GM21423 (cell line): ENCODE results near the gene RIN3.
"Not testable (repeated sequence)": the region's sequence is repeated elsewhere in the genome, so short reads cannot be mapped to it uniquely, and the experiment has no call there.

Source experiments
- ATAC-seq: cut with Tn5 transposase; IDR thresholded peaks from one replicate; pipeline ENCODE4 v1.9.1; 2021; ENCODE audit warnings: mild to moderate bottlenecking, moderate library complexity; ENCODE audit not compliant: unreplicated experiment

RIN3 gene

GRCh38 chr14:92704821-92705220 lies 191.2 kb downstream of the RIN3 start:
- ATAC-seq, result no peak

GRCh38 chr14:92706386-92706785 lies 192.8 kb downstream of the RIN3 start:
- no peak for ATAC-seq

DNA sequence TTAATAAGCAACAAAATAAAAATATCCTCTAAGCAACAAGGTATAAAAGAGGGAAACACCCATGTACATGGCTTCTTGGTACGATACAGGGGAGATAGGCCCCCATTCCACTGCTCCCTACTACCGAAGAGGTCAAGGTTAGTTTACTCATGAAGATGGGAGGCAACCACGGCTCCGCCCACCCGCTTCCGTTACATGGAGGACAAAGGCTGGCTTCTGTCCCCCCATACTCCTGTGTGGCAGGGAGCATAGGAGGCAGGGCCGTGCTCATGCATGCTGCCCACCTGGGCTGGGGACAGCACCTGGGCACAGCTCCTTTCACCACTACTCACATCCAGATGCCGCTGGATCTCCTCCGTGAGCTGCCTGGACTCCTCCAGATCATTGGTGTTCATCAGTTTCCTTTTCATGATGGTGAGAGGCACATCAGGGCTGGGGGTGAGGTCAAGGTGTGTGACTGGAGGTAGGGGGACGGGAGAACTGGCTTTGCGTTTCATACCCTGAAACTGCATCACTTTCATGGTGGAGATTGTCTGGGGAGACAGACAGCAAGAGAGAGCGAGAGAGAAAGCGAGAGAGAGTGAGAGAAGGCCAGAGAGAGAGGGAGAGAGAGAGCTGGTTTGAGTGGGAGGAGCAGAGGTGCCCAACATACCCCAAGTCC lies 195.9 kb downstream of the RIN3 start:
- ATAC-seq, result no peak

GRCh38 chr14:92710001-92710341 lies 196.4 kb downstream of the RIN3 start:
- ATAC-seq, result no peak

DNA sequence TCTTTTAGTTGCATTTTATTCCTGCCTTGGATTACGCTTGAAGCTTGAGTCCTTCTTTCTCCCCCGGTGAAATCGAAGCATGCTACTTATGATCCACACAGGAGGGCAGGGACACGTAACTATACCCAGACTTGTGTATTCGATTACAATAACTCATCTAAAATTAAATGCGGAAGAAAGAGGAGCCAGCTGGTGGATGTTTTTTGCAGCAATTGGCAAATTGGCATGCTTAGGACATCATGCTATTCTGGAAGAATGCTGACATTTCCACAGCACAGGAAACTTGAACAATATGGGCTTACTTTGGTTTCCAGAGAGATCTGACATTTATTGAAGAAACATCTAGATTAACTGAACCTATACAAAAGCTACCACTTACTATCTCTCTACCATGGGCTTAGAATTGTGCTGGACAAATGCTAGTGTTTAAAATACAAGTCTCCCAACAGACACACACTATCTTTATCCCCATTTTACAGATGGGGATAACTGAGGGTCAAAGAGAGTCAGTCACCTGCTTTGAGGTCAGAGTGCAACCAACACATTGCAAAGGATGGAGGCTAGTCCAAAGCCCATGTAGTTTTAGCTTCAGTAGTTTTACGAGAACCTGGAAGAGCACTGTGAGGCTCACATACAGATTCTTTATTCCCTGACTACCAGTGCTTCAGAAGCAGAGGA lies 198.5 kb downstream of the RIN3 start:
- ATAC-seq, result no peak

DNA sequence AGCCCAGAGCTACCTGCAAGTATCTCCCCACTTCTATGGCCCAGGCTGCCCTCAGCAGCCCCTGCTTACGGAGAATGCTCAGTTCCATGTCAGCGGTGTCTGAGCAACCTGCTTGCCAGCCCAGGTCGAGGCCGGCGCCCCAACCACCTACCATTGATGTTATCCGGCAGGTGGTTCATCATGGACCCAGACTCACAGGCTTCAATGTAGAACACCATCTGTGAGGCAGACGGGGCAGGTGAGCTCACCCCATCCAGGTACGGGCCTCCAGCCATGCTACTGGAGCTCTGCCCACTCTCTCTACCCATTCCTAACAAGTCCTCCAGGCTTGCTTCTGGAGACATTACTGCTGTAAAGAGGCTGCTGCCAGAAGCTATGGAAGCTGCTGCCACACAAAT lies 199.1 kb downstream of the RIN3 start:
- no peak for ATAC-seq

DNA sequence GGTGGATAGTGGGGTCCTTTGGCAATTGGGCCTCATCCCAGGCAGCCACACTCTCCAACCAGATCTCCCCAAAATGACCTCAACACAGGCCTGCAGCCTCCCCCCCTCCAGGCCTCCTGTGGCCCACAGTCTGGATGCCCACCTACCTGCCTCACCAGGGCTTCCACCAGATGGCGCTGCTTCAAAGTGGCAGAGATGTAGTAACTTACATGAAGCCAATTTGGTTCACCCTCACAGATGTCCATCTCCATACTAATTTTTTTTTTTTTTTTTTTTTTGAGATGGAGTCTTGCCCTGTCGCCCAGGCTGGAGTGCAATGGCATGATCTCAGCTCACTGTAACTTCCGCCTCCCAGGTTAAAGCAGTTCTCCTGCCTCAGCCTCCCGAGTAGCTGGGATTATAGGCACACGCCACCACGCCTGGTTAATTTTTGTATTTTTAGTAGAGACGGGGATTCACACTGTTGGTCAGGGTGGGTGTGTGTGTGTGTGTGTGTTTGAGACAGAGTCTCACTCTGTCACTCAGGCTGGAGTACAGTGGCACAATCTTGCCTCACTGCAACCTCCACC lies 201.2 kb downstream of the RIN3 start:
- not testable (repeated sequence) for ATAC-seq

DNA sequence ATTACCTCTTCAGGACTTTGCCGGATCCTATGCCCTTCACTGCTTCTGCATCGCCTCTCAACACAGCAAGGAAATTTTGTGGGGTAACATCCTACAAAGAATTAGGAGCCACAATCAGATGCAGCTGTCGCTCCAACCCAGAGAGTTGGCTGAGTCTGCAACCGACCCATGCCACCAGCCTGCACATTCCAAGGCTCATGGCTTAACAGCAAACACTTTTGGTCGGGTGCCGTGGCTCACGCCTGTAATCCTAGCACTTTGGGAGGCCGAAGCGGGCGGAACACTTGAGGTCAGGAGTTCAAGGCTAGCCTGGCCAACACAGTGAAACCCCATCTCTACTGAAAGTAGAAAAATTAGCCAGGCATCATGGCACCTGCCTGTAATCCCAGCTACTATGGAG lies 202.6 kb downstream of the RIN3 start:
- ATAC-seq, result no peak

DNA sequence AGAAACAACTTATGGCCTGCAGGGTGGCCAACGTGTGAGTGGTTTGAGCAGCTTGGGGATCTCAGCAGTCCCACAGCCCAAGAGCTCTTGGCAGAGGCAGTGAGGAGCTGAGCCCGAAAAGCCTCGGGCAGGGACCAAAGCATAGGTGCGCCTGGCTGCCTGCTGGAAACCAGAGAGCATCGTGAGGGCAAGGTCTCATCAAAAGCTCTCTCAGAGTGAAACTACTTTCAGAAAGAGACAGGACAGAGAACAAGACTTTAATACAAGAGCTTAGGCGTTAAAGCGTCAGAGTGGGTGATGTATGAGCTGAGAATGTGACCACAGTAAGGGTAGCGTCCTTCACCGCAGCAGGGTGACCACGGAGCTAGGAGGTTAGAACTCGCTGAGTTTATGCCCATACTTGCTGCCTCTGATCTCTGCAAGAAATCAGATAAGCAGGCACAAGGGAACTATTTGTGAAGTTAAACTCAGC lies 204.0 kb downstream of the RIN3 start:
- no peak for ATAC-seq

DNA sequence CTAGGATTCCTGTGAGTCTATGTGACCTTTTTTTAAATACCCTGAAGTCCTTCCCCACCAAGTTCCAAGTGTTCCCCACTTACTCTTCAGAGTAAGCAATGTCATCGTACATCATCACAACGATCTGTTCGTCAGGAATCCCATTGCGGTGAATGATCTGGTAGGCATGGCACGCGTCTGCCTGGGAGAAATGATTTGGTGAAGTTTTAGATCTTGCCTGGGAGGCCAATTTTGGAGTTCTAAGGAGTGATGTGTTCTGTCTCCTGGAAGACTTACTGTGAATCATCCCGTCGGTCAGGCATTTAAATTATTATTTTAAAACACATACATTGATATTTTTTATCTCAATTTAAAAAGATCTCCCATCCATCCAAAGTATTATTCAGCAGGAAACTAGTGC lies 205.1 kb downstream of the RIN3 start:
- ATAC-seq, result no peak

DNA sequence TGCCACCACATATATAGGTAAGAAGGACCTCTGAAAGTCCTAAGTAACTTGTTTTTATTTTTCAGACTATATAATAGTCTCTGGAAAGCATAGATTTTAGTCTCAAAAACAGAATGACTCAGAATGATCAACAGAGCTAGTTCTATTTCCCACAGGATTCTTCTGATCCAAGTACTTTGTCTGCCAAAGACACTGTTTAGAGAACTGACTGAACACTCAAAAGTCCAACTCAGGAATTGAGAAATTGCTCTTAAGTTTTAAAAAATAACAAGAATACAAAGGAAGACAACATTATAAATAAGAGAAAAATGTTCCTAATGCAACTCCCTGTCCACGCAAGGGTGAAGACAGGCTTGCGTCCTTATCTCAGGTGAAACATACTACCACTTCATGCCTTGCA lies 205.8 kb downstream of the RIN3 start:
- no peak for ATAC-seq

- ATAC-seq, result no peak
Measured at GRCh38 chr14:92719890-92720323, 206.3 kb downstream of the RIN3 start.

- ATAC-seq, result no peak
Measured at GRCh38 chr14:92724516-92725340, 211.1 kb downstream of the RIN3 start.

DNA sequence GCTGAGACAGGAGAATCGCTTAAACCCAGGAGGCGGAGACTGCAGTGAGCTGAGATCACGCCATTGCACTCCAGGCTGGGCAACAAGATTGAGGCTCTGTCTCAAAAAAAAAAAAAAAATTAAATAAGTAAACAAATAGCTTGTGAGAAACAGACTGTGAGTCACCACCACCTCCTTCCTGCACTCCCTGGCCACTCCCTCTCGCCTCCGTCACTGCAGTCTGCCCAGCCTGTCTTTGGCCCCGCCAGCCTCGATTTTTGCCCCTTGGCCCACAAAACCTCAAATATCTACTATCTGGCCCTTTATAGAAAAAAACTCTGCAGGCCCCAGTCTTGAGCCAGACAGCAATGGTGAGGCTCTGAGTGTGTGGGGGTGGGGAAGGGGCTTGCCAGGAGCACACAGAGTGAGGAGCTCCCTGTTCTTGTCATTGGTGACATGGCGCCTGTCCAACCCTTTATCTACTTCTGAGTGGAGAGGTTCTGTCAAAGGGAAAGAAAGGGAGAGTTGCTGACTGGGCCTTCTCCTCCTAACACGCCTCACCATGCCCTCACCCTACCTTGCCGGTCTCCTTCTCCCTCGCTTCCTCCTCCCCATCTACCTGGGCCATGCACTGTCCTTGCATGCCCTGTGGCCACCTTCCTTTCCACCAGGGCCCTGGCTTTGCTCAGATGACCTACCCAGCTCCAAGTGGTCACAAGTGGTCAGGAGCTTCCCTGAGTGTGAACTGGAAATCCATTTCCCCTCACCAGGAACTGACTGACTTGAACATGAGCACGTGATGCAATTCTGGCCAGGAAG lies 212.8 kb downstream of the RIN3 start:
- no peak for ATAC-seq

DNA sequence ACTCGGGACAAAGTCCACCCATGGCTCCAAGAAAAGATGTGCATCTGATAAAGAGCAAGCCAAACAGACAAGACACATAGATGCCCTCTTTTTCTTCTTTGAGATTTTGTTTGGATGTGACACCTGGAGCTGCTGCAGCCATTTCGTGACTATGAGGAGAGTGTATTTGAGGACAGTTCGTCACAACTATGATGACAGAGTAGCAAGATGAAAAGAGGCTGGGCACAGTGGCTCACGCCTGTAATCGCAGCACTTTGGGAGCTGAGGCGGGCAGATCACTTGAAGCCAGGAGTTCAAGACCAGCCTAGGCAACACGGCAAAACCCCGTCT lies 213.3 kb downstream of the RIN3 start:
- no peak for ATAC-seq

GRCh38 chr14:92728759-92729364 lies 215.3 kb downstream of the RIN3 start:
- ATAC-seq, result peak; percentile 54

DNA sequence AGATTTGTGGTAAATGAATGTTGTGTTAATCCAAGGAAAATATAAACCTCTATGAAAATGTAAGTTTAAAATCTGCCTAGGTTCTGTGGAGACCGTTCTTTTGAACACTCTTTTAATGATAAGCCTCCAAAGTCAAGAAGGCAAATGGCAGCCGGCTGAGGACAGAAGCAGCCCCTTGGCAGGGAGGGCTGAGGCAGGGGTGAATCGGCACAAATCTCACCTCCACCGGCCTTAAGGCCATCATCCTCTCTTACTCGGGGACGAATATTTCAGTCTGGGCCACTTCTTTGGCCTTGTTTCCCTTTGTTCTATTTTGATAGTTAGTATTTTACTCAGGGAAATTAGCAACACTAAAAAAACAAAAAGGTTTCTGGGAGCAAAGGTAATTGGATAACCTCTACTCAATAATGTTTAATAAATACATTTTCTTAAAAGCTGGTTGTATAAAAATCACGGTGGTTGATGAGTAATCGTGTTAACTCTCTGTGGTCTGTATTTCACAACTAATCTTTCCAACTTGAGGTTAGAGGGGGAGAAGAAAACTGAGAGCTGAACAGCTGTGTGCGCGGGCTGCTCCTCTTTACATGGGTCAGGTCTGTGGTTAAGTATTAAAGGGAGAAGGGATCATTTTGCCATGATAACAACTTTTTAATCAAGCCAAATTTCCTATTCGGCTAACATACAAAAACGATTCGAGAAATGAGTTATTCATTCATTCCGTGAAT lies 216.2 kb downstream of the RIN3 start:
- ATAC-seq, result peak; percentile 81

DNA sequence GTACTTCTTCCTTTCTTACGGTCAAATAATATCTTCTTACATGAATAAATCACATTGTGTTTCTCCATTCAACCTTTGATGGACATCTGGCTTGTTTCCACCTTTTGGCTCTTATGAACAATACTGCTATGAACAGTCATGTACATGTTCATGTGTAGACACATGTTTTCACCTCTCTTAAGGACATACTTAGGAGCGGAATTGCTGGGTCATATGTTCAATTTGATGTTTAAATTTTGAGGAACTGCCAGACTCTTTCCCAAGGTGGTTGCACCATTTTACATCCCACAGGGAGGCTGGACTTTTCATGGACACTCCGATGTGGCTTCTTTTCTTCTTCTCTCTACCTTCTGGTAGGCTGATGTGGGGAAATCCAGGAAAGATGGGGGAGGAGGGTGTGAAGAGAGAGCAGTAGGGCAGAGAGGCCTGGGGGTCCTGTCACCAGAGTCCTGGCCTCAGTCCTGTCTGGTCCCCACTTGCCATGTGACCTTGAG lies 218.1 kb downstream of the RIN3 start:
- no peak for ATAC-seq

GRCh38 chr14:92733007-92733406 lies 219.4 kb downstream of the RIN3 start:
- no peak for ATAC-seq

DNA sequence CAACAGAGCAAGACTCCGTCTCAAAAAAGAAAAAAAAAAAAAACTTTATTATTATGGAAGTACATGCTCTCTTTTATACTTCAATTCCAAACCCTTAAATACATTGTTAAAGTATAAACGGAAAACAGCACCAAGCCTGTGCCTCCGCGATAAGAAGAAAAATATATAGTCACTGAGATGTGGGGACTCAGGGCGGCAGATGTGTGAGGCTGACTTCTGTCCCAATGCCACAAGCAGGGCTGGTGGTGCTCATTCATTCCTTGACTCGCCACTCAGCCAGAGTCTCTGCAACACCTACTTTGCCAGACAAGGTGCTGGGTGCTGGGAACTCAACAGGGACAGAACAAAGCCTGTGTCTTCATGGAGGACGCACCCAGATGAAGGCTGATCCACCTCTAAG lies 221.0 kb downstream of the RIN3 start:
- ATAC-seq, result no peak
